ENCODE data around the gene EMP2. TPM values are rescaled to one million over a fixed set of nuclear protein-coding genes. Genes with fewer than 3 reads are reported as not detected.
A peak's percentile ranks its signal among the peaks of the same experiment; 100 is the strongest.
"Not testable (repeated sequence)": the region's sequence is repeated elsewhere in the genome, so short reads cannot be mapped to it uniquely, and the experiment has no call there.

Gene EMP2
- total RNA-seq, result under 0.01 TPM

DNA sequence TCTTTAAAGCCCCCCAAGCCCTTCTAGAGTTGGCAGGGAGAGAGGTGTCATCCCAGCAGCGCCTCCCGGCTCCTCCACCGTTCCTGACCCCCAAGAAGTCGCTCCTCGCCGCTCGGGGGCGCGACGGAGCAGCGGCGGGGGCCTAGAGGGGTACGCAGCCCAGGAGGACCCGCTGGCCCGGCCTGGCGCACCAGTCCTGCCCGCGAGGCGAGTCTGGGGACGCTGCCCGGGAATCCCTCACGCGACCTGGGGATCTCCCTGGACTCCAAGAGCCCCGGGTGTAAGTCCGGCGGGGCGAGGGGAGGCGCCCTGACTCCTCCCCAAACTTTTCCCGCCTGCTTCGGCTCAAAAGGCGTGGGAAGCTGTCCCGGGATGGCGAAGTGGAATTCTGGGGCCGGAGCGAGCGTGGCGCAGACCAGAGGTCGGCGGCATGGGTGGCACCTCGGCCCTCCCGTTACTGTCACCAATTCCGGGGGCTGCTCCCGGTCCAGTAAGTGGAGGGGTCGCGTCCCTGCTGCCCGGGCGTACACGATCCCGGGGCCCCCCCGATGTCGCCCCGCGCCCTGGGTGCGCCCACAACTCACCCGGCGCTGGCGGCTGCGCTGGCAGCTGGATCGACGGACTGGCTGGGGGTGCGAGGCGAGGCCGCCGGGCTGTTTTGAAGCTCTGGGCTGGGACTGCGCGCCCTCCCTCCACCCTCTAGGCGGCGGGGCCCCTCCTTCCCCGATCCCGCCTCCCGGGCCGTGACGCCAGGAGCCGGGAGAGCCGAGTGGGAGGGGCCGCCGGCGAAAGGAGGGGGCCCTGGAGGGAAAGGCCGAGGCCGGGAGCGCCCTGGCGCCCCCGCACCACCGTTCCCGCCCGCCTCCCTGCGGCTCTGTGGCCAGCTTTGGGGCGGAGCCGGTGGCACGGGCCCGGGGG, at the start of gene EMP2:
TSS of gene EMP2 (minus strand) at position 634 of the 918 bp plus-strand sequence. CDS start 32,981 bp downstream, outside the sequence.
- peak in 1 of 3 donors; percentile 13 for DNase-seq (ENCODE audit: low read depth in 2 of 3, low spot score in 2 of 3)

DNA sequence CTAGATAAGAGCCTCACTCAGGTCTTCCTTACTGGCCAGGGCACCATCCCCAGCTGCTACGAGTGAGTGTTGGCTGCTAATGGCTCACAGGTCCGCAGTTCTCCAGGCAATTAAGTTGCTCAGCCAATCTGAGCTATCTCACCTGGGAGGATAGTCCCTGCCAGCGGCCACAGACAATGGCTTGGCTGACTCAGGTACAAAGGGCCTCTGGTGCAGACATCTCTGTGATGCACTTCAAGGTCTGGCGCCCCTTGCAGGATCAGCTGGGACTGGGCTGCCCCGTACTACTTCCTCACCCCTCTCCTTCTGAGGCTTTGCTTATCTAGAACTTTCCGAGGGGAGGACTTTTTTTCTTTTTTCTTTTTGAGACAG, 49.2 kb upstream of the EMP2 start:
- no peak for DNase-seq (ENCODE audit: low read depth in 2 of 3, low spot score in 2 of 3)

DNA sequence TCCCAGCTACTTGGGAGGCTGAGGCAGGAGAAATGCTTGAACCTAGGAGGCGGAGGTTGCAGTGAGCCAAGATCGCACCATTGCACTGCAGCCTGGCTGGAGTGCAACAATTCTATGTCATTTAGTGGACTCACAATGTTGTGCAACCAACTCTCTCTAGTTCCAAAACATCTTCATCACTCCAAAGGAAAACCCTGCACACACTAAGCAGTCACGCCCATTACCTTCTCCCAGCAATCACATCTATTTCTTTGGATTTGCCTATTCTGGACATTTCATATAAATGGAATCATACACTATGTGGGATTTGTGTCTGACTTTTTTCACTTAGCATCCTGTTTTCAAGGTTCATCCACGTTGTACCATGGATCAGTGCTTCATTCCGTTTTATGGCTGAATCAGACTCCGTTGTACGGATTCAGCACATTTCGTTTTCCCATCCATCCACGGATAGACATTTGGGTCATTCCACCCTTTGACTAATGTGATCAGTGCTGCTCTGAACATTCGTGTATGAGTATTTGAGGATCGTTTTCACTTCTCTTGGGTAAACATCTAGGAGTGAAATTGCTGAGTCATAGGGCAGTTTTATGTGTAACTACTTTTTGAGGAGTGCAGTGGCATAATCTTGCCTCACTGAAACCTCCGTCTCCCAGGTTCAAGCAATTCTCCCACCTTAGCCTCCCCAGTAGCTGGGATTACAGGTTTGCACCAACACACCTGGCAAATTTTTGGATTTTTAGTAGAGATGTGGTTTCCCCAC, 45.4 kb upstream of the EMP2 start:
- peak in 1 of 3 donors; percentile 6 for DNase-seq (ENCODE audit: low read depth in 2 of 3, low spot score in 2 of 3)

DNA sequence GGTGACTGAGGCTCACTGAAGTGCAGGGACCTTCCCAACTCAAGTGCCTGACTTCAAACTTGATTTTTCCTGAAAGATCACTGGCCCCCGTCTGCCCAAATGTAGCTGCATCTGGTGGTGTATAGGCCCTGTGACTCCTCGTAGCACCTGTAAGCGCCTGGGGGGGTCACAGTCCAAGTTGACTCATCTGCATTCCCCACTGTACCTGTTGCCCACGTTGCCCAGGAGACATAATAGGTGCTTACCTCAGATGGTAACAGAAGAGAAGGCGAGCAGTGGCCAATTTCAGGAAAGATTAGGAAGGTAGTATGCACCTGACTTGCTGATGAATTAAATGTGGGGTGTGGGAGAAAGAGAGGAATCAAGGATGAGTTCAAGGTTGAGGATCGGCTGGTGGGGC, 44.1 kb upstream of the EMP2 start:
- no peak for DNase-seq (ENCODE audit: low read depth in 2 of 3, low spot score in 2 of 3)

GRCh38 chr16:10623059-10623458, 42.7 kb upstream of the EMP2 start:
- DNase-seq (ENCODE audit: low read depth in 2 of 3, low spot score in 2 of 3), result no peak

DNA sequence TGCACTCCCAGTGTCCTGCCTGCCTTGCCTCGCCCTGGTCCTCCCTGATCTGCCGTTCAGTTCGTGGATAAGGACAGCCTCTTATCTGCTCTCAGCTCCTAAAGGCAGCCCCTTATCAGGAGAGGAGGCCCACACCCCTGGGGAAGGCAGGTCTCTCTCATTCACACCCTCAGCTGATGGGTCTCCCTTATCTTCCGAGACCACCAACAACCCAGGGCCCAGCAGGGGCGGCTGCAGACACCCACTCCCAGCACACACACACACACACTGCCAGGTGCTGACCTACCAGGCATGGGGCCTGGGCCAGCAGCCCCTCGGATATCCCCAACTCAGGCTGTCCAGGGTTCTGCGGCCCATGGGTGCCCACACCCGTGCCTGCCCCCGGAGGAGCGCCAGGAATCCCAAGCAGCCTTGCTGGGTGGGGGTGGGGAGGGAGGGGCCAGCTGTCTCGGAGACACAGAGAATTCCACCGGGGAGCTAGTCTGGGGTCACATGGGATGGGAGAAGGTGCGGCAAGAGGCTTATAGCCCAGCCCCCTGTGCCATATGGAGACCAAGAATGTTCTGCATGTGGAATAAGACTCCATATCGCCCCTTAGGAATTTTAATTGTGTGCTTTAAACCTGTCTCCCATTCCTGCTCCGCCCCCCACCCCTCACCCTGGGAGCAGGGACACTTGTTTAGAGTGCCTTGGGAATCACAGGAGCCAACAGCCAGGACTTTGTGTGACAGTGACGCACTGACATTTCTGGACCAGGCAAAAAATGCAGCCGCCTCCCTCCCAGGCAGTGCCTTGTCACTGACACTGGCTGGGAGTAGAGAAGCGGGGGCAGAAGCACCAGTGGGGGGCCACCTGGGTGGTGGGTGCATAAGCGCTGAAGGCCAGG, 41.9 kb upstream of the EMP2 start:
- no peak for DNase-seq (ENCODE audit: low read depth in 2 of 3, low spot score in 2 of 3)

DNA sequence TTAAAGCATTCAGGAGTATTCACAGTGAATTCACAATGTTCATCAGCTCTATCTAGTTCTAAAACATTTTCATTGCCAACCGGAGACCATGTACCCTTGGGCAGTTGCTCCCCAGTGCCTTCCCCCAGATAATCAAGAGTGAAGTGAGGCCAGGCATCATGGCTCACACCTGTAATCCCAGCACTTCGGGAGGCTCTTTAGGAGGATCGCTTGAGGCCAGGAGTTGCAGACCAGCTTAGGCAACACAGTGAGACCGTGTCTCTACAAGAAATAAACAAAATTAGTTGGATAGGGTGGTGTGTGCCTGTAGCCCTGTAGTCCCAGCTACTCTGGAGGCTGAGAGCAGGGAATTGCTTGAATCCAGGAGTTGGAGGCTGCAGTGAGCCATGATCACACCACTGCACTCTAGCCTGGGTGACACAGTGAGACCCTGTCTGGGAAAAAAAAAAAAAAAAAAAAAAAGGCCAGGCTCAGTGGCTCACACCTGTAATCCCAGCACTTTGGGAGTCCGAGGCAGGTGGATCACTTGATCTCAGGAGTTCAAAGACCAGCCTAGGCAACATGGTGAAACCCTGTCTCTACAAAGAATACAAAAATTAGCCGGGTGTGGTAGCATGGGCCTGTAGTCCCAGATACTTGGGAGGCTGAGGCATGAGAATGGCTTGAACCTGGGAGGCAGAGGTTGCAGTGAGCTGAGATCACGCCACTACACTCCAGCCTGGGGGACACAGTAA, 41.0 kb upstream of the EMP2 start:
- DNase-seq (ENCODE audit: low read depth in 2 of 3, low spot score in 2 of 3), result not testable (repeated sequence)

DNA sequence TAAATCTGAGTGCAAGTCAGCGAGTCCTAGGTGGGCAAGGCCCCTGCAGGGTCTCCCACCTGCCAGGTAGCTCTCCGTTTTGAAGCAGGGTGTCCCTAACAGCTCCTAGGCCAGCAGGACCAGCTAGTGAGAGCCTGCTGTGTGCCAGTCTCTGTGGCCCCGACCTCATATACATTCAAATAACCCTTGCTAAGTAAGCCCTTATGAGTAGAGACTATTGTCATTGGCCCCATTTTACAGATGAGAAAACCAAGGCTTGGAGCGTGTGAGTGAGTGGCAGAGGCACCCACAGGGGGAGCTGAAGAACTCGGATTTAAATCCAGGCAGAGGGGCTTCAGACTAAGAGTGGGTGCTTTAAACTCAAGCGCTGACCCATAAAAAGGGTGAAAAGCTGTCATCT, 39.7 kb upstream of the EMP2 start:
- no peak for DNase-seq (ENCODE audit: low read depth in 2 of 3, low spot score in 2 of 3)

DNA sequence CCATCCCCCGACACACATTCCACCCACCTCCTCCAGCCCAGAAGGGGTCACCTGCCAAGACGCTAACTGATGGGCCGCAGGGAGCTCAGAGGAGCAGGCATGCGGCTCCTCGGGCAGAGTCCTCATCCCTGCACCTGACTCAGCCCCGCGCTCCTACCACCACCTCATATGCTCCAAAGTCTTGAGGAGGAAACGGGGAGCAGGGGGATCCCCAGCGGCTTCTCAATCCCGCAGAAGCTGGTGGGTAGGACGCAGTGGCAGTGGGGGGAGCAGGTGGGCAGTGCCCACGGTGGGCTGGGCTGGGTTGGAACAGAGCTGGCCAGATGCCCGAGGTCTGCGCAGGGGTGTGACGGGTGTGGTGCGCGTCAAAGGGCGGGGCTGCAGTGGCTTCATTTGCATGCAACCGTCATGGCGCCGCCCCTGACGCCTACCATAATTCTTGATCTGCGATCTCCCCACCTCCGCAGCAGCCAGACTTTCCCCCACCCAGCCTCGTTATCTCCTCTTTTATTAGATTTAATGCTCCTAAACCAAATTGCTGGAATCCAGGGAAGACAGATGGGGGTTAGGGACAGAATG, 39.0 kb upstream of the EMP2 start:
- peak in 2 of 3 donors; percentile 35 to 51 for DNase-seq (ENCODE audit: low read depth in 2 of 3, low spot score in 2 of 3)

- no peak for DNase-seq (ENCODE audit: low read depth in 2 of 3, low spot score in 2 of 3)
These were observed 38.4 kb upstream of the EMP2 start for GRCh38 chr16:10618710-10619209.

DNA sequence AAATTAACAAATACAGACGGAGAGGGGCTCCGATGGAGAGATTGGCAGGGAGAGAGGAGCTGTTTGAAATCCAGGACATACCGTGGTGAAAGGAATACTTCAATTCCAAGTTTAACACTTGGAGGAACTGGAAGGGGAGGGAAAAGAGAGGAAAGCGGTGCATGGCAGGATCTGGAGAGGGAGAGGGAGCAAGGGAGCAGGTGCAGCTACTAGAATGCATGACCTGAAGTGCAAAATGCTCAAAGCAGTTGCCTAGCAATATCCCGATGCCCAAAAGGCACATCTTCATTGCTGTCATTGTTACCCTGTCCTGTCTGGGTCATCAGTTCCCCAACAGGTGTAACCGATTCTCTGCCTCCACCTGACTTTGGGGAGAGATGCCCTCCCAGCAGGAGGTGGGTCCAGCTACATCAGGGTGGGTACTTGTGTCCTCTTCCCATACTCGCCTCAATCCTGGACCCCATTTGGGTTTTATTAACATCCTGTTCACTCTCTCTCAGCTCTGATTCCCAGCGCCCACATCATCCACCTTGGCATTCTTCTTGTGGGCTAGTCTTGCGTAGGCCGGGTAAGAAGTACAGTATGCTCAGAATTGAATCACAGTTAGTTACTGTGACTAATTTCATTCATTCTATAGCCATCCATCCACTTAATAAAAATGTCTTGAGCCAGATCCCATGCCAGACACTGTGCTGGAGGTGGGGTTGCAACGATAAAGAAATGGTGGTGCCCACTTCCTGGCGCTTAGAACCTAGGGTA, 37.4 kb upstream of the EMP2 start:
- no peak for DNase-seq (ENCODE audit: low read depth in 2 of 3, low spot score in 2 of 3)

DNA sequence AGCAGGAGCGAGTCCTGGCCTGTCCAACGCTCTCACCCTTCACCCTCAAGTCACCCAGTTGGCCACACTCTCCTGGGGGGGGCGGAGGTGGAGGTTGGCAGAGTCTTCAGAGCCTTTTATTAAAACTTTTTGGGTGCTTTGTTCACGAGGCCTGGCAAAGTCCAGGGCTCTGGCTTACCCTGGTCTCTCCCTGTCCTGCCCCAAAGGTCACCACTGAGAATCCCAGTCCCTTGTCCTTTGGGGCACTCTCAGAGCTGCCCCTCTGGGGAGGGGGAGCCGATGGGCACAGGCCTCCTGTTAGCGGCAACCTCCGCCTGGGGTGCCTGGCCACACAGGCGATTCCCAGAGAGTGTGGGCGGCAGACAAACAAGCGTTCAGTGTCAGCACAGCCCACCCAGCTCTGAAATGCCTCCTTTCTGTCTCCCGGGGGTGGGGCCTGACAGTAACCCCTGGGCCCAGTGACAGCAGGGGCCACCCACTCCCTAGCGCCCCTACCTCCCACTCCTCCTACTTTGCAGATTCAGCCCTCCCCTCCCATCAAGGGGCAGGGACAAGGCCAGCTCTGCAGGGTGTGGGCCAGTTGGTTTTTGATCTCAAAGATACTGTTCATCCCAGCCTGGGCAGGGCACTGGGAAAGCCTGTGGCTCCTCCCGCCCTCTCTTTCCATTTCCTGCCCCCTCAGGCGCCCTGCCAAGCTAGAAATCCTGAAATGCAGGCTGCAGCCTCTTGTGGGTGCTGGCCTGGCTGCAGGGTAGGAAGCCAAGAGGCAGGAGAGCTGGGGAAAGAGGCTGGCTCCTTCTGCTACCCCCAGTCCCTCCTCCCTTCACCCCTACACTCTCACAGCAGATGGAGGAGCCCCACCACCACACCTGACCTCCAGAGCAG, 36.6 kb upstream of the EMP2 start:
- DNase-seq (ENCODE audit: low read depth in 2 of 3, low spot score in 2 of 3), result no peak

- no peak for DNase-seq (ENCODE audit: low read depth in 2 of 3, low spot score in 2 of 3)
These were observed 36.0 kb upstream of the EMP2 start for GRCh38 chr16:10616419-10616755.

DNA sequence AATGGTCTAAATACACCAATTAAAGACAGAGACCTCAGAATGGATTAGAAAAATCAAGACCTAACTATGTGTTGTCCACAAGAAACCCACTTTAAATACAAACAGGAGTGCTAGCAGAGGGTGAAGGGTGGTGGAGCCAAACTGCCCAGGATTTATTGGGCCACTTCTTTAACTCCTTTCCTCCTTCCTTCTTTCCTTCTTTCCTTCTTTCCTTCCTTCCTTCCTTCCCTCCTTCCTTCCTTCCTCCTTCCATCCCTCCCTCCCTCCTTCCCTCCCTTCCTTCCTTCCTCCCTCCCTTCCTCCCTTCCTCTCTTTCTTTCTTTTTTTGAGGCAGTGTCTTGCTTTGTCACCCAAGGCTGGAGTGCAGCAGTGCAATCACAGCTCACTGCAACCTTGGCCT, 34.3 kb upstream of the EMP2 start:
- no peak for DNase-seq (ENCODE audit: low read depth in 2 of 3, low spot score in 2 of 3)

DNA sequence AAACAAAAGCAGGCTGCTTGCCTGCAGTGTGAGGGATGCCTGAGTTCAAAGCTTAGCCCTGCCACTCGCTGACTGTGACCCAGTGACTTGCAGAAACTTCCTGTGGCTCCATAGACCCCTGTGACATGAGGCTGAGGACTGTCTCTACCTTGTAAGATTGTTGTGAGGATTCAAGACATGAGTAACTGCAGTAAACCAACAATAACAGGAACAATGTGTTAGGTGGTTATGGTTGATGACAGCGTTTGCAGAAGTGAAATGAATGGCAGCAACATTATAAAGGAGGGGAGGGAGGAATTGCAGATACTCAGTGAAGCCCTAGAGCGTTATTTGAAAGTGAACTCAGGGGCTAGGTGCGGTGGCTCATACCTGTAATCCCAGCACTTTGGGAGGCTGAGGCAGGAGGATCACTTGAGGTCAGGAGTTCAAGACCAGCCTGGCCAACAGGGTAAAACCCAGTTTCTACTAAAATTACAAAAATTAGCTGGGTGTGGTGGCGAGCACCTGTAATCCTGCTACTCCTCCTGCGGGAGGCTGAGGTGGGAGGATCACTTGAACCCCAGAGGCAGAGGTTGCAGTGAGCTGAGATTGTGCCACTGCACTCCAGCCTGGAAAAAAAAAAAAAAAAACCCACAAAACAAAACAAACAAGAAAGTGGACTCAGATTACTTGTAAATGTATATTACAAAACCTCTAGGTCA, 33.5 kb upstream of the EMP2 start:
- DNase-seq (ENCODE audit: low read depth in 2 of 3, low spot score in 2 of 3), result peak in 2 of 3 donors; percentile 8 to 28

DNA sequence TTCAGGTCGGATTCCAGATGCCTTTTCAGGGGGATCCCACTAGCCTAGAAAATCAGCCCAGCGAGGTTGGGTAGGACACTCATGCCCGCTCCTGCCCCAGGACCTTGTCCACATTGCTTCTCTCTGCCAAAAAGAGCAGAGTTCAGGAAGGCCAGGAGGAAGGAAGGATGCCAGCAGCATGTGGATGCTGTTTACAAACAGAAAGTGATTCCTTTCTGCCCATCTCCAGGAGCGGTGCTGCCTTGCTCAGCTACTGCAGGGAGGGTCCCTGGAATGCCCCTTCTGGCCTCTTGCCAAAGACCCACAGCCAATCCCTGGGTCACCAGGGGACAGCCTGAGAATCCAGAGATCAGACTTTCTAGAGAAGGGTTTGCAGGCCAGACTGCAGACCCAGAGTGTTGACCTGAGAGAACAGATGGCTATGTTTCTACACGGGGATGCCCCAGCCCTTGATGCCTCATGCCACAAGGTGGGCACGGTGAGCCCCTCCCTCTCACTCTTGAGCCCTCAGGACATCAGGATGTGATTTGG, 32.3 kb upstream of the EMP2 start:
- no peak for DNase-seq (ENCODE audit: low read depth in 2 of 3, low spot score in 2 of 3)

- no peak for DNase-seq (ENCODE audit: low read depth in 2 of 3, low spot score in 2 of 3)
These were observed 31.5 kb upstream of the EMP2 start for GRCh38 chr16:10611825-10612342.
